ENCODE data around the gene COG2. TPM values are rescaled to one million over a fixed set of nuclear protein-coding genes. Genes with fewer than 3 reads are reported as not detected.

The COG2 gene
- total and polyA plus RNA-seq, 2 of the 8 experiments (the other 6 are each of a cell fraction or from before 2014, with no cell fraction given) = 10.3 to 36.7 TPM

GRCh38 chr1:230680300-230681025, 38.2 kb downstream of the COG2 start (continued):
- TF ChIP-seq HDAC2 (IDR thresholded peaks at IDR 0.05; ENCODE audit: borderline replicate concordance in 1 of 2, low read depth in 2 of 2, low read length in 2 of 2) = no peak
- TF ChIP-seq CTCF (IDR thresholded peaks at IDR 0.05; ENCODE audit: control extremely low read depth in 1 of 3, insufficient read depth in 1 of 3, low read depth in 1 of 3, low read length in 3 of 3) = no peak
- no peak for TF ChIP-seq SP1 (IDR thresholded peaks at IDR 0.05; ENCODE audit: low read depth, low read length)
- no peak for TF ChIP-seq KDM5A (IDR thresholded peaks at IDR 0.05; ENCODE audit: low read length)

All from H1 (cell line).